ENCODE results near the gene IL34.

DNA sequence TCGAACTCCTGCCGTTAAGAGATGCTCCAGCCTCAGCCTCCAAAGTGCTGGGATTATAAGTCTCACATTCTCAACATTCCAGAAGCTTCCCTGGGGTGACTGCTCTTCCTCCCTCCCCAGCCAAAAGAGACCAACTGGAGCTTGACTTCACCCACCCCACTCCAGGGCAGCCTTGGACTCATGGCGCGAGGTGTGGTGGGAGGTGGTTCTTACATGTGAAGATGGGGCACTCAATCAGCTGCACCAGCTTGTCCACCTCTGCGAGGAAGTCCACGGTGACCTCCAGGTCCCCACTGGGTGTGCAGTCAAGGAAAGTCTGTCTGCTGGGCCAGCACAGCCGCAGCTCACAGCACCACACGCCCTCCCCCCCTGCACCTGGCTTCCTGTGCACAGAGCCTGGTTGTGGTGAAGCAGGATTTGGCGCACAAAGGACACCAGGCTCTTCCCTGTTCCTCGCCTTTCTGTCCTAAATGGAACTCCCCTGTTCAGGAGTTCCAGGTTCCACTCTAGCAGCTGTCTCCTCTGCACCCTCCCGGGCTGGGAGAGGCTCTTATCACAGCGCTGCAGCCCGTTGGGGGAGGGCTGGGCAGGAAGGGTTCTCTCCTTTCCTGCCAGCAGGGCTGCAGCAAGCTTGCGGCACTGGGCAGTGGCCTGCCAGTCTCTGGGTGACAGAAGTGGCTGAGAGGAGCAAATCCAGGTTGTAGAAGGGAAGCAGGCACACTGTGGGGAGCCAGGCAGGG, 49.1 kb downstream of the IL34 start:
- TF ChIP-seq CTCF (IDR thresholded peaks at IDR 0.05 in 2 of 3, conservative IDR thresholded peaks at IDR 0.05 in 1 of 3; ENCODE audit: borderline replicate concordance in 1 of 3, insufficient read depth in 1 of 3, low read depth in 2 of 3, low read length in 2 of 3) (no peak), POLR2AphosphoS5 (IDR thresholded peaks at IDR 0.05; ENCODE audit: low read depth, low read length) (no peak), MAX (IDR thresholded peaks at IDR 0.05) (no peak), CEBPB (IDR thresholded peaks at IDR 0.05; ENCODE audit: low read depth) (no peak), FOSL1 (IDR thresholded peaks at IDR 0.05; ENCODE audit: low read depth) (no peak), POLR2A (IDR thresholded peaks at IDR 0.05; ENCODE audit: borderline replicate concordance, extremely low read depth, insufficient read depth, insufficient read length) (no peak), EZH2phosphoT487 (IDR thresholded peaks at IDR 0.05; ENCODE audit: borderline replicate concordance) (no peak), EZH2 (IDR thresholded peaks at IDR 0.05) (no peak), SRF (IDR thresholded peaks at IDR 0.05; ENCODE audit: low read depth) (no peak)
- TF ChIP-seq, protein P1, sequence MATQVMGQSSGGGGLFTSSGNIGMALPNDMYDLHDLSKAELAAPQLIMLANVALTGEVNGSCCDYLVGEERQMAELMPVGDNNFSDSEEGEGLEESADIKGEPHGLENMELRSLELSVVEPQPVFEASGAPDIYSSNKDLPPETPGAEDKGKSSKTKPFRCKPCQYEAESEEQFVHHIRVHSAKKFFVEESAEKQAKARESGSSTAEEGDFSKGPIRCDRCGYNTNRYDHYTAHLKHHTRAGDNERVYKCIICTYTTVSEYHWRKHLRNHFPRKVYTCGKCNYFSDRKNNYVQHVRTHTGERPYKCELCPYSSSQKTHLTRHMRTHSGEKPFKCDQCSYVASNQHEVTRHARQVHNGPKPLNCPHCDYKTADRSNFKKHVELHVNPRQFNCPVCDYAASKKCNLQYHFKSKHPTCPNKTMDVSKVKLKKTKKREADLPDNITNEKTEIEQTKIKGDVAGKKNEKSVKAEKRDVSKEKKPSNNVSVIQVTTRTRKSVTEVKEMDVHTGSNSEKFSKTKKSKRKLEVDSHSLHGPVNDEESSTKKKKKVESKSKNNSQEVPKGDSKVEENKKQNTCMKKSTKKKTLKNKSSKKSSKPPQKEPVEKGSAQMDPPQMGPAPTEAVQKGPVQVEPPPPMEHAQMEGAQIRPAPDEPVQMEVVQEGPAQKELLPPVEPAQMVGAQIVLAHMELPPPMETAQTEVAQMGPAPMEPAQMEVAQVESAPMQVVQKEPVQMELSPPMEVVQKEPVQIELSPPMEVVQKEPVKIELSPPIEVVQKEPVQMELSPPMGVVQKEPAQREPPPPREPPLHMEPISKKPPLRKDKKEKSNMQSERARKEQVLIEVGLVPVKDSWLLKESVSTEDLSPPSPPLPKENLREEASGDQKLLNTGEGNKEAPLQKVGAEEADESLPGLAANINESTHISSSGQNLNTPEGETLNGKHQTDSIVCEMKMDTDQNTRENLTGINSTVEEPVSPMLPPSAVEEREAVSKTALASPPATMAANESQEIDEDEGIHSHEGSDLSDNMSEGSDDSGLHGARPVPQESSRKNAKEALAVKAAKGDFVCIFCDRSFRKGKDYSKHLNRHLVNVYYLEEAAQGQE (IDR thresholded peaks at IDR 0.05; ENCODE audit: low read depth), result no peak

Measured in HCT116 (cell line).